Measurements from ENCODE around the gene ANGPTL8. TPM values are rescaled to one million over a fixed set of nuclear protein-coding genes. Genes with fewer than 3 reads are reported as not detected.

Gene ANGPTL8
- polyA plus RNA-seq, 3 donors, result 0.28 to 0.42 TPM; not detected in 1

DNA sequence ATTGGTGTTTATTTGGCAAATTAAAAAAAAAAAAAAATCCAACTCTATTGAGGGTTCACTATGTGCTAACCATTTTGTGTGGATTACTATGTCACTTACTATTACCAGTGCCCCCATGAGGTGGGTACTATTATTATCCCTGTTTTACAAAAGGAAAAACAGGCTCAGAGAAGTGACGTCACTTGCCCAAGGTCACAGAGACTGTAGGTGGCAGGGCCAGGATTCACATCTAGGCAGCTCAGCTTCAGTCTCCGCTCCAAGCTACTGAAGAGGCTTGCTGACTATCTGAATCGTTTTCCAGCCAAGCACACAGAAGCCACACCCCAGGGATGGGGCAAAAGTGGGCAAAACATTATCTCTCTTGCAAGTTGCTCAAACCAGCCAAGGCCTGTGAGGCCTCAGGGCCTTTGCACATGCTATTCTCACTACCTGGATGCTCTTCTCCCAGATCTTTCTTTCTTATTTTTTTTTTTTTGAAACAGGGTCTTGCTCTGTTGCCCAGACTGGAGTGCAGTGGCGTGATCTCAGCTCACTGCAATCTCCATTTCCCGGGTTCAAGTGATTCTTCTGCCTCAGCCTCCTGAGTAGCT, 4.8 kb upstream of the ANGPTL8 start:
- no peak for DNase-seq (ENCODE audit: low read depth in 3 of 3, low spot score in 2 of 3)

DNA sequence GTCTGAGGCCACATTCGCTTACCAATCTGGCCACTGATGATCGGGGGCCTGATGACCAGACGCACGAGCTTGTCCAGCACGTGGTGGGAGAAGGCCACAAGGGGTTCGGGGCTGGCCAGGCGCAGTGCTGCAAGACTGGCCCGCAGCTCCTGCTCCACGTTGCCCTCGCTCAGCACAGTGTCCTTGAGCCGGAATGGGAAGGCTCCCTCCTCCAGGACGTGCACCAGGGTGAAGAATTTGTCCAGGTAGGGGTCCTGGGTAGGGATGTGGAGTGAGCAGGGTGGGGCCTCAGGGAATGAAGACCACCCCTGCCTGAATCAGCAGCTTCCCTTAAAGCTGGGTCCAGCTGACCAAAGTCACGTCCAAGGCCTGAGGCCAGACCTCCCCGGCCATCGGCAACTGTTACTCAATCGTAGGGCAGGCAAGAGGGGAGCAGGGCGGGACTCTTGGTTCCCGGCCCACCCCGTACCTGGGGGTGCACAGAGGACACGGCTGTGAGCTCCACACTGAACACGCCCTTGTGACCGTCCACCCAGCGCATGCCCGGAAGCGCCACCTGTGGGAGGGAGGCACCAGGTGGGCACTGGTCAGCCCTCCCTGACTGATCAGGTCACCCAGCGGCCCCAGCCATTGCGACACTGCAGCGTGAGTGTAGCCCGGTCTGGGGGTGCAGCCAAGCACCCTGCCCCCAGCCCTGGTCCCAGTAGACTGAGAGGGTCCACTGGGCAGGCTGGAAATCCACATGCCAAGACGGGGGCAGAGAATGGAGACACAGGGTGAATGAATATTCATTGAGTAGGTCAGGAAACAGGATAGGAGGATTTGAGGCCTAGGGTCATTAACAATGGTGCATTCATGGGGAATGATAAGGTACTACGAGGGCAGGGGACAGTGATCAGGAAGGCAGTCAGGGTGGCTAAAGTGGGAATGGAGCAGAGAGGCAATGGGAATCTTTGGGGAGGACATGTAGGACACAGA, 2.8 kb upstream of the ANGPTL8 start:
- DNase-seq (ENCODE audit: low read depth in 3 of 3, low spot score in 2 of 3), result no peak

GRCh38 chr19:11237321-11237720, 2.1 kb upstream of the ANGPTL8 start:
- DNase-seq (ENCODE audit: low read depth in 3 of 3, low spot score in 2 of 3), result no peak

GRCh38 chr19:11238041-11238440, 1.4 kb upstream of the ANGPTL8 start:
- no peak for DNase-seq (ENCODE audit: low read depth in 3 of 3, low spot score in 2 of 3)

DNA sequence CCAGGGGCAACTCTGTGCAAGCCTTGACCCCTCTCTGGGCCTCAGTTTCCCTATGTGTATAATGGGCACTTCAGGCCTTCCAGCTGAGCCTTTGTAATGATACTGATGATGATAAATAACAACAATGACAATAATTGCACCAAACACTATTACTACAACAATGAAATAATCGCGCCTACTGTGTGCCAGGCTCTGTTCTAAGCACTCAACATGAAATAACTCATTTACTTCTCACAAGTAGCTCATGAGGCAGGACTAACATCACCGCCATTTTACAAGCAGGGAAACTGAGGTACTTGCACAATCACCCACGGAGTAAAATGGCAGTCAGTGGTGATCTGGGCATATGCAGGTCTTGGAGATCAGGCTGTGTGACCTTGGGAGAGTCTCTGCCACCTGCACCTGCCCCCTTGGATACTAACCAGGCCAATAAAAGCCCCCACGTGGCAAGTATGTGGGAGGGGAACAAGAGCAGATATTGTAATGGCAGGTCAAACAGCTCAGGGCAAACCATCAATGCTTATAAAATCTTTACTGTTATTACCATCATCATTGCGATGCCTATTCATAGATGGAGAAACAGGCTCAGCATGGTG, 540 bp upstream of the ANGPTL8 start:
- no peak for DNase-seq (ENCODE audit: low read depth in 3 of 3, low spot score in 2 of 3)

GRCh38 chr19:11240008-11240444, 607 bp downstream of the ANGPTL8 start:
- DNase-seq (ENCODE audit: low read depth in 3 of 3, low spot score in 2 of 3), result no peak

- no peak for DNase-seq (ENCODE audit: low read depth in 3 of 3, low spot score in 2 of 3)
Measured at GRCh38 chr19:11242025-11242424, 2.6 kb downstream of the ANGPTL8 start.

GRCh38 chr19:11242864-11243797, 3.7 kb downstream of the ANGPTL8 start:
- DNase-seq (ENCODE audit: low read depth in 3 of 3, low spot score in 2 of 3), result peak in 1 of 3 donors; percentile 63

- no peak for DNase-seq (ENCODE audit: low read depth in 3 of 3, low spot score in 2 of 3)
Measured at GRCh38 chr19:11243798-11244169, 4.4 kb downstream of the ANGPTL8 start.

DNA sequence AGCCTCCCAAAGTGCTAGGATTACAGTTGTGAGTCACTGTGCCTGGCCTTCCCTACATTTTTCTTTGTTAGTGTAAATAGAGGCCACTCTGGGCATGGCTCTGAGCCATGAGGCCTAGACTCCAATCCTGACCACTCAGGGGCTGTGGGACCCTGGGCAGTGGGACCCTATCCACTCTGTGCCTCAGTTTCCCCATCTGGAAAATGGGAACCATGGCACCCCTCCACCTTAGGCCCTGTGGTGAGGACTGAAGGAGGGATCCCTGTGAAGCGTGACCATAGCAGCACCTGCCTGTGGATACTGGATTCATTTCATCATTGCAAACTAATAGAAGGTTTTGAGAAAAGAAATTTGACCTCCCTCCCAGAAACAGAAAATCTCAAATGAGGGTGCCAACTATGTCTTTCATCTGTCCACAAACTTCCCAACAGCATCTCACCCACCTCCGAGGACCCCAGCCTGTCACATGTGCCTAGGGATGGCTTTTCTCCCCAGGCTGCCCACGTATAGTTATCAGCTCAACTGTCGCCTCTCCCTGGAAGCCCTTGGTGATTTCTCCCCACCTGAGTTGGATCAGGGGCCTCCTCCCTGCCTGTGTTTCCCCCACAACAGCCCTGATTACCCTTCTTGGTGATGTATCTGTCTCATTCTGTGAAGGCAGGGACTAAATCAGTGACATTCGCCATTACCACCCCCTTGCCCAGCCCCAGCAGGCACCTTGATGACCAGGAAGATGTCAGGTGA, 5.6 kb downstream of the ANGPTL8 start:
- no peak for DNase-seq (ENCODE audit: low read depth in 3 of 3, low spot score in 2 of 3)

DNA sequence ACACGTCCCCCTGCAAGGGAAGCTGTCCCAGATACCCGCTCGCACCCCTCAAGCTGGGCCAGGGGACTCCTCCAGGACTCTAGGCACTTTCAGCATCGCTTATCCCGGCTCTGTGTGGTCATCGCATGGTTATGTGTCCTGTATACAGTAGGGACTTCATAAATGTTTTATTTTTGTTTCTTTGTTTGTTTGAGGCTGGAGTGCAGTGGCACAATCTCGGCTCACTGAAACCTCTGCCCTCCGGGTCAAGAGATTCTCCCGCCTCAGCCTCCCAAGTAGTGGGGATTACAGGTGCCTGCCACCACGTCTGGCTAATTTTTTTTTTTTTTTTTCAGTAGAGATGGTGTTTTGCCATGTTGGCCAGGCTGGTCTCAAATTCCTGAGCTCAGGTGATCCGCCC, 7.5 kb downstream of the ANGPTL8 start:
- no peak for DNase-seq (ENCODE audit: low read depth in 3 of 3, low spot score in 2 of 3)

- no peak for DNase-seq (ENCODE audit: low read depth in 3 of 3, low spot score in 2 of 3)
Measured at GRCh38 chr19:11247391-11247790, 8.0 kb downstream of the ANGPTL8 start.

DNA sequence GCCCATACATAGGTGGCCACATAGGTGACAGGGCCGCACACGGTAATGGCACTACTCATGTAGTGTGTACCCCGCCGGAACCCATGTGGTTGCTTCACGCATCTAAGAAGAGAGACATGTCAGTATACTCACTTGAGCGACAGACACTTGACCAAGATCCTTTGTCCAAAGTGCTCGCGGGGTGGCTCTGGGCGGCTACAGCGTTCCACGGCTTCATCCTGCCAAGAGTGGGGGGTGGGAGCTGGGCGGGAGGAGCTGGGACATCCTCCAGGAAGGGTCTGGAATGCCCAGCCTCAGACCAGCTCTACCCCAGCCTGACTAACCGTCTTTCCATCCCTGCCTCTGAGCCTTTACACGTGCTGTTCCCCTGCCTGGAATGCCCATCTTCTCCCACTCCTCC, 8.5 kb downstream of the ANGPTL8 start:
- no peak for DNase-seq (ENCODE audit: low read depth in 3 of 3, low spot score in 2 of 3)

DNA sequence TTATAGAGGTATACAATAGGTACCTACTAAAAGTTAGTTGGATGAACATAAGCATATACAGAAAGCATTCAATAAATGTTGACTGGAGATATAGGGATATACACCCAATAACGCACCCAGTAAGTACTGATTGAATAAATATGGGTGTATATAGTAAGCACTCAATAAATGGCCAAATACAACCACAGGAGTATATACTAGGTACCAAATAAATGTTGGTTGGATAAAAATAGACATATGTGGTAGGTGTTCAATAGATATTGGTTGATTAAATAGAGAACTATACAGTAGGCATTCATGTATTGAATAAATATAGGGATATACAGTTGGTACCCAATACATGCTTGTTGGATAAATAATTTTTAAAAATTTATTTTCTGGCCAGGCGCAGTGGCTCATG, 9.4 kb downstream of the ANGPTL8 start:
- DNase-seq (ENCODE audit: low read depth in 3 of 3, low spot score in 2 of 3), result no peak

GRCh38 chr19:11251217-11251616, 11.8 kb downstream of the ANGPTL8 start:
- DNase-seq (ENCODE audit: low read depth in 3 of 3, low spot score in 2 of 3), result no peak

GRCh38 chr19:11251650-11252314, 12.4 kb downstream of the ANGPTL8 start:
- no peak for DNase-seq (ENCODE audit: low read depth in 3 of 3, low spot score in 2 of 3)

GRCh38 chr19:11252665-11253355, 13.4 kb downstream of the ANGPTL8 start:
- no peak for DNase-seq (ENCODE audit: low read depth in 3 of 3, low spot score in 2 of 3)

GRCh38 chr19:11254666-11255065, 15.2 kb downstream of the ANGPTL8 start:
- no peak for DNase-seq (ENCODE audit: low read depth in 3 of 3, low spot score in 2 of 3)

DNA sequence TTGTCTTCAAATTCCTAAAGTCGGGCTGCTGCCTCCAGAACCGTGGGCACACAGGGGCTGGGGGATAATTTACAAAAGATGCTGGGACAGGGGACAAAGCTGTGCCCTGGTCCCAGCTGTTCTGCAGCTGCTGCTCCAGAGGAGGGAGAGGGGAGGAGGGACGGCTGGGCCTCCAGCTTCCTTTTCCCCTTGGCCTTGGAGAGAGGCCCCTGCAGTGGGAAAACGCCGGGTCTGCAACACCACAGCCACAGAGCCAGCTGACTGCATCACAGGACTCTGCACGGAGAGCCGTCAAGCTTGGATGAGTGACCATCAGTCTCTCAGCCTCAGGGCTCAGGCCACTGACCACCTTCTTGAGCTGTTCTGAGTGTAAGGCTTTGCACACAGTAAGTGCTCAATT, 16.8 kb downstream of the ANGPTL8 start:
- DNase-seq (ENCODE audit: low read depth in 3 of 3, low spot score in 2 of 3), result peak in 1 of 3 donors; percentile 60

Measured in right renal cortex interstitium (tissue), 3 donors.